CD8-positive, alpha-beta memory T cell (primary cell): ENCODE measurements around the gene DRAM2. TPM values are rescaled to one million over a fixed set of nuclear protein-coding genes. Genes with fewer than 3 reads are reported as not detected.
"Not testable (repeated sequence)": the region's sequence is repeated elsewhere in the genome, so short reads cannot be mapped to it uniquely, and the experiment has no call there.

Source experiments
- CTCF ChIA-PET: fragments of 350-600 bp; sonication (Branson Sonifier 250); formaldehyde crosslinking; loops from one replicate; lab custom pipeline; 2021; ENCODE audit warnings: antibody characterized with exemption; lab: Charles Lee
- POLR2A ChIA-PET: fragments of 350-600 bp; sonication (Branson Sonifier 250); formaldehyde crosslinking; loops from one replicate; lab custom pipeline; 2021; ENCODE audit warnings: antibody characterized with exemption; lab: Charles Lee
- DNase-seq, 5 donors: peaks; one replicate each; pipeline versions ENCODE4 v3.0.0 to v3.0.0-alpha.2; 2020 to 2022; ENCODE audit warnings: mixed read lengths in 1 of 5
- H3K27ac ChIP-seq: one replicate; pipeline ENCODE4 v1.7.0; 2013; ENCODE audit warnings: low read depth, mild to moderate bottlenecking, low read length, moderate library complexity
- H3K27me3 ChIP-seq: 2 replicates; pipeline ENCODE4 v1.7.0; 2013; ENCODE audit warnings: low read length, mild to moderate bottlenecking; ENCODE audit not compliant: insufficient read depth, poor library complexity, severe bottlenecking
- H3K36me3 ChIP-seq: 2 replicates; pipeline ENCODE4 v1.7.0; 2013; ENCODE audit warnings: mild to moderate bottlenecking, low read length, moderate library complexity; ENCODE audit not compliant: insufficient read depth
- H3K4me1 ChIP-seq: 2 replicates; pipeline ENCODE4 v1.7.0; 2013; ENCODE audit warnings: mild to moderate bottlenecking, low read length, moderate library complexity; ENCODE audit not compliant: insufficient read depth
- H3K4me3 ChIP-seq: 2 replicates; pipeline ENCODE4 v1.7.0; 2013; ENCODE audit warnings: mild to moderate bottlenecking, low read length
- H3K9me3 ChIP-seq: 2 replicates; pipeline ENCODE4 v1.7.0; 2013; ENCODE audit warnings: mild to moderate bottlenecking, low read length
- H3K27ac Mint-ChIP-seq, 8 donors: one replicate each; pipeline ENCODE4 v1.8.0; 2020 to 2021; ENCODE audit warnings: mixed read lengths in 8 of 8, mild to moderate bottlenecking in 6 of 8, inconsistent platforms in 3 of 8, moderate library complexity in 3 of 8
- H3K27me3 Mint-ChIP-seq, 2 donors: one replicate each; pipeline ENCODE4 v1.8.0; 2020 to 2021; ENCODE audit warnings: mixed read lengths in 2 of 2, mild to moderate bottlenecking in 1 of 2, moderate library complexity in 1 of 2
- H3K36me3 Mint-ChIP-seq, 3 donors: one replicate each; pipeline ENCODE4 v1.8.0; 2020 to 2021; ENCODE audit warnings: mixed read lengths in 3 of 3, inconsistent platforms in 1 of 3, mild to moderate bottlenecking in 1 of 3
- H3K4me1 Mint-ChIP-seq, 3 donors: one replicate each; pipeline ENCODE4 v1.8.0; 2020 to 2021; ENCODE audit warnings: mixed read lengths in 3 of 3, inconsistent platforms in 1 of 3, mild to moderate bottlenecking in 1 of 3
- H3K4me3 Mint-ChIP-seq, 7 donors: one replicate each; pipeline ENCODE4 v1.8.0; 2020 to 2021; ENCODE audit warnings: mixed read lengths in 7 of 7, mild to moderate bottlenecking in 6 of 7, moderate library complexity in 4 of 7, inconsistent platforms in 2 of 7
- H3K9me3 Mint-ChIP-seq, 5 donors: one replicate each; pipeline ENCODE4 v1.8.0; 2020 to 2022; ENCODE audit warnings: mixed read lengths in 5 of 5, mild to moderate bottlenecking in 3 of 5, moderate library complexity in 2 of 5, inconsistent platforms in 1 of 5
- polyA plus RNA-seq: library from polyadenylated mRNA; unstranded; fragments of 300-500 nt; fragmentation: Illumina TruSeq; gene quantifications from one replicate; pipeline ENCODE4 v1.2.3, GENCODE V29; 2021
- total RNA-seq, 2 experiments: library from RNA; stranded (reverse); gene quantifications; one replicate each; pipeline ENCODE4 v1.2.3, GENCODE V29; 2021

The DRAM2 gene
- total and polyA plus RNA-seq, 3 experiments from 2014 or later, result 25.0 to 69.3 (median 27.8) TPM

- Mint-ChIP-seq H3K9me3 (peaks cover 16 to 50% (median 32%) of the 10 kb centered on the region in 5 donors), H3K36me3 (peaks cover 0 to 37% (median 1%) of the 10 kb centered on the region in 3 donors)
- H3K4me1 ChIP-seq, POLR2A ChIA-PET, H3K9me3 ChIP-seq, H3K27ac Mint-ChIP-seq, H3K4me1 Mint-ChIP-seq, CTCF ChIA-PET, H3K36me3 ChIP-seq, H3K27me3 Mint-ChIP-seq, H3K4me3 ChIP-seq, H3K27ac ChIP-seq, H3K27me3 ChIP-seq, H3K4me3 Mint-ChIP-seq, DNase-seq: not testable (repeated sequence)
Measured at GRCh38 chr1:111095421-111095820, 44.5 kb downstream of the DRAM2 start.

- Histone ChIP-seq H3K27me3 (no peaks in the 10 kb centered on the region), H3K36me3 (no peaks in the 10 kb centered on the region), H3K4me1 (no peaks in the 10 kb centered on the region), H3K27ac (no peak overlapping the region), H3K4me3 (no peak overlapping the region), H3K9me3 (no peaks in the 10 kb centered on the region)
- no peak for DNase-seq
- peaks cover 0 to 12% (median 6%) of the 10 kb centered on the region in 5 donors for H3K9me3 Mint-ChIP-seq
- H3K4me1 Mint-ChIP-seq, result no peaks in the 10 kb centered on the region
- no peak overlapping the region for H3K4me3 Mint-ChIP-seq
- peaks cover 18 to 50% of the 10 kb centered on the region in 2 donors for H3K27me3 Mint-ChIP-seq
- POLR2A ChIA-PET, result no interaction called here
- no peak overlapping the region for H3K27ac Mint-ChIP-seq
- H3K36me3 Mint-ChIP-seq, result peaks cover 0 to 16% (median 1%) of the 10 kb centered on the region in 3 donors
- CTCF ChIA-PET, result no interaction called here
Measured at GRCh38 chr1:111089638-111090037, 50.3 kb downstream of the DRAM2 start.

- ChIA-PET POLR2A (no interaction called here), CTCF (interaction anchor here (1.7 kb wide), 1 partner anchor 135 kb away, joined by 3 read pairs; no protein-coding TSS in a partner anchor)
- Mint-ChIP-seq H3K27ac (no peak overlapping the region), H3K4me3 (no peak overlapping the region), H3K36me3 (peaks cover 0 to 12% (median 2%) of the 10 kb centered on the region in 3 donors), H3K27me3 (peaks cover 33 to 86% of the 10 kb centered on the region in 2 donors), H3K4me1 (no peaks in the 10 kb centered on the region), H3K9me3 (peaks cover 0 to 6% (median 0%) of the 10 kb centered on the region in 5 donors)
- Histone ChIP-seq H3K27me3 (no peaks in the 10 kb centered on the region), H3K4me3 (no peak overlapping the region), H3K9me3 (no peaks in the 10 kb centered on the region), H3K27ac (no peak overlapping the region), H3K4me1 (no peaks in the 10 kb centered on the region), H3K36me3 (no peaks in the 10 kb centered on the region)
- DNase-seq, result no peak
Measured at GRCh38 chr1:111085676-111086075, 54.2 kb downstream of the DRAM2 start.

DNA sequence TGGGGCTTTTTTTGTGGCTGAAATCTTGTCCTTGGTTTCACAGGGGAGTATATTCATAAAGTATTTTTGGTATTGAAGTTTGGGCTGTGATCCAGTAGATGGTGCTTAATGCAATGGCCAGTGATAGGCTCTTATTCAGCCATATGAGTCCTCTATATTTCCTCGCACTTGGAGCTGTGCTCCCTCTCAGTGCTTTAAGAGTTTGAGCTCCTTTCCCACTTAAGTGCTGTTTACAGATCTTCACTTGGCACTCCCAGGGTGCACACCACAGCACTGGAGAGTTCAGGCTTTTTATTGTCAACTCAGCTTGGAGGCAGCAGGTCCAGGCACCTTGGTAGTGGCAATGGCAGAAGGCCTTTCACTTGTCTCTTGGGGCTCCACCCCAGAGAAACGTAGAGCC, 54.9 kb downstream of the DRAM2 start:
- H3K4me1 Mint-ChIP-seq, result no peaks in the 10 kb centered on the region
- peaks cover 0 to 13% (median 2%) of the 10 kb centered on the region in 3 donors for H3K36me3 Mint-ChIP-seq
- H3K27me3 Mint-ChIP-seq, result peaks cover 33 to 88% of the 10 kb centered on the region in 2 donors
- no peak overlapping the region for H3K27ac Mint-ChIP-seq
- CTCF ChIA-PET, result interaction anchor here (1.7 kb wide), 1 partner anchor 136 kb away, joined by 3 read pairs; no protein-coding TSS in a partner anchor
- Histone ChIP-seq H3K9me3 (no peaks in the 10 kb centered on the region), H3K4me1 (no peaks in the 10 kb centered on the region), H3K36me3 (no peaks in the 10 kb centered on the region), H3K27ac (no peak overlapping the region), H3K4me3 (no peak overlapping the region), H3K27me3 (no peaks in the 10 kb centered on the region)
- no peak overlapping the region for H3K4me3 Mint-ChIP-seq
- POLR2A ChIA-PET, result no interaction called here
- no peak for DNase-seq
- H3K9me3 Mint-ChIP-seq, result peaks cover 0 to 6% (median 2%) of the 10 kb centered on the region in 5 donors

DNA sequence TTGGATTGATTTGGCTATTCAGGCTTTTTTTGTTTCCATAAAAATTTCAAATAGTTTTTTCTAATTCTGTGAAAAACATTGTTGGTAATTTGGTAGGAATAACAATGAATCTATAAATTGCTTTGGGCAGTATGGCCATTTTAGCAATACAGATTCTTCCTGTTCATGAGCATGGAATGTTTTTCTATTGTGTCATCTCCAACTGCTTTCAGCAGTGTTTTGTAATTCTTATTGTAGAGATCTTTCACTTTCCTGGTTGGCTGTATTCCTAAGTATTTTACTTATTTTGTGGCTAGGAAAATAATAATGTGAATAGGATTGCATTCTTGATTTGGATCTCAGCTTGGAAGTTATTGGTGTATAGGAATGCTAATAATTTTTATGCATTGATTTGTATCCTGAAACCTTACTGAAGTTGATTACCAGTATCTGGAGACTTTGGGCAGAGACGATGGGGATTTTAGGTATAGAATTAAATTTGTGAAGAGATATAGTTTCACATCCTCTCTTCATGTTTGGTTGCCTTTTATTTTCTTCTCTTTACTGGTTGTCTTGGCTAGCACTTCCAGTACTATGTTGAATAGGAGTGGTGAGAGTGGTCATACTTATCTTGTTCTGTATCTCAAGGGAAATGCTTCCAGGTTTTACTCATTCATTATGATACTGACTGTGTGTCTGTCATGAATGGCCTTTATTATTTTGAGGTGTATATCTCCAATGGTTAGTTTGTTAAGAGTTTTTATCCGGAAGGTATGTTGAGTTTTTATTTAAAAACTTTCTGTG, 57.3 kb downstream of the DRAM2 start:
- ChIA-PET POLR2A (no interaction called here), CTCF (no interaction called here)
- Histone ChIP-seq H3K4me3 (no peak overlapping the region), H3K4me1 (no peaks in the 10 kb centered on the region), H3K27ac (no peak overlapping the region), H3K36me3 (no peaks in the 10 kb centered on the region), H3K9me3 (no peaks in the 10 kb centered on the region), H3K27me3 (no peaks in the 10 kb centered on the region)
- peaks cover 24 to 76% of the 10 kb centered on the region in 2 donors for H3K27me3 Mint-ChIP-seq
- no peak overlapping the region for H3K4me3 Mint-ChIP-seq
- peaks cover 0 to 18% (median 2%) of the 10 kb centered on the region in 3 donors for H3K36me3 Mint-ChIP-seq
- H3K4me1 Mint-ChIP-seq, result no peaks in the 10 kb centered on the region
- no peak for DNase-seq
- no peak overlapping the region for H3K27ac Mint-ChIP-seq
- H3K9me3 Mint-ChIP-seq, result peaks cover 4 to 10% (median 7%) of the 10 kb centered on the region in 5 donors

GRCh38 chr1:111079329-111079728, 60.6 kb downstream of the DRAM2 start:
- POLR2A ChIA-PET, DNase-seq, H3K4me1 Mint-ChIP-seq, H3K4me1 ChIP-seq, H3K27ac Mint-ChIP-seq, H3K4me3 Mint-ChIP-seq, H3K9me3 ChIP-seq, H3K27ac ChIP-seq, H3K4me3 ChIP-seq, H3K27me3 ChIP-seq, CTCF ChIA-PET, H3K36me3 ChIP-seq: not testable (repeated sequence)
- Mint-ChIP-seq H3K9me3 (peaks cover 5 to 19% (median 14%) of the 10 kb centered on the region in 5 donors), H3K27me3 (peaks cover 19 to 73% of the 10 kb centered on the region in 2 donors), H3K36me3 (peaks cover 0 to 28% (median 0%) of the 10 kb centered on the region in 3 donors)

DNA sequence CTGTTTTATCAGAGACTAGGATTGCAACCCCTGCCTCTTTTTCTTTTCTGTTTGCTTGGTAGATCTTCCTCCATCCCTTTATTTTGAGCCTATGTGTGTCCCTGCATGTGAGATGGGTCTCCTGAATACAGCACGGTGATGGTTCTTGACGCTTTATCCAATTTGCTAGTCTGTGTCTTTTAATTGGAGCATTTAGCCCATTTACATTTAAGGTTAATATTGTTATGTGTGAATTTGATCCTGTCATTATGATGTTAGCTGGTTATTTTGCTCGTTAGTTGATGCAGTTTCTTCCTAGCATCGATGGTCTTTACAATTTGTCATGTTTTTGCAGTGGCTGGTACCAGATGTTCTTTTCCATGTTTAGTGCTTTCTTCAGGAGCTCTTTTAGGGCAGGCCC, 62.6 kb downstream of the DRAM2 start:
- H3K27me3 Mint-ChIP-seq, result peaks cover 12 to 55% of the 10 kb centered on the region in 2 donors
- H3K4me3 ChIP-seq, POLR2A ChIA-PET, H3K4me1 ChIP-seq, H3K27ac ChIP-seq, H3K9me3 ChIP-seq, DNase-seq, H3K27ac Mint-ChIP-seq, H3K4me3 Mint-ChIP-seq, H3K4me1 Mint-ChIP-seq, H3K36me3 ChIP-seq, CTCF ChIA-PET, H3K27me3 ChIP-seq: not testable (repeated sequence)
- H3K9me3 Mint-ChIP-seq, result peaks cover 5 to 19% (median 14%) of the 10 kb centered on the region in 5 donors
- peaks cover 0 to 20% (median 0%) of the 10 kb centered on the region in 3 donors for H3K36me3 Mint-ChIP-seq
